G401 (cell line): ENCODE measurements around the gene CLEC4A. TPM values are rescaled to one million over a fixed set of nuclear protein-coding genes. Genes with fewer than 3 reads are reported as not detected.

Experiments used
- total RNA-seq: library from RNA; depleted of rRNA; stranded (reverse); fragments of >200 nt; shearing (Covaris generic); gene quantifications from 2 replicates; pipeline ENCODE4 v1.2.3, GENCODE V29; 2014; rRNA removed

The CLEC4A gene
- total RNA-seq, 1 experiment from 2014 or later, result not detected

Other genes with a start within 250 kb of the CLEC4A start
- gene SLC2A3, start 187.4 kb upstream of the CLEC4A start, total RNA-seq, result 32.5 and 32.9 TPM in 2 replicates
- gene FOXJ2, start 90.9 kb upstream of the CLEC4A start, total RNA-seq, result 3.4 and 8.1 TPM in 2 replicates
- not detected in 2 replicates for gene C3AR1, start 57.3 kb upstream of the CLEC4A start, total RNA-seq
- 30.6 and 35.1 TPM in 2 replicates for gene NECAP1, start 41.3 kb upstream of the CLEC4A start, total RNA-seq
- gene ZNF705A, start 33.4 kb downstream of the CLEC4A start, total RNA-seq, result not detected in 2 replicates
- gene FAM90A1, start 104.0 kb downstream of the CLEC4A start, total RNA-seq, result not detected in 2 replicates